ENCODE data around the gene OR5K3.

- TF ChIP-seq POLR2AphosphoS5 (IDR thresholded peaks at IDR 0.05; ENCODE audit: low read depth, low read length) (no peak), CTCF (IDR thresholded peaks at IDR 0.05) (peak; percentile 76)
These were observed 46.6 kb upstream of the OR5K3 start for GRCh38 chr3:98343647-98344507.

All from Panc1 (cell line).